ENCODE results near the gene TLX3. TPM values are rescaled to one million over a fixed set of nuclear protein-coding genes. Genes with fewer than 3 reads are reported as not detected.

TLX3 gene
- total RNA-seq, 1 donor from 2014 or later = not detected

DNA sequence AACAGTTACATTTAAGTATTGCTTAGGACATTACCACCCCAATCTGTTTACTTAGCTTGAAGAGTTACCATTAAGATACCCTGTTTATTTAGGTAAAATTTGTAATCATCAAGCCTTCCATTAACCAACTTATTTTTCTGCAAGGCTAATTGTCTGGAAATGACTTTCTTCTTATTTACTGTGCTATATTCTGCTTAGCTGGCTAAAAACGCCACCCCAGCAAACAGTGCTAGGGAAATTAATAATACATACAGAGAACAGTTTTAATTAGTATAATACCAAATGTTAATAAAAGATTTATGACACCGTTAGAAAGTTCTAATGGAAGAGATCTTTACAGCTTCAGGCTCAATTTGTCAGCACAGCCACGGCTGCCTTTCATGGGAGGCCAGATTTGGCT, 14.0 kb downstream of the TLX3 start:
- Mint-ChIP-seq H3K36me3 (no peaks in the 10 kb centered on the region), H3K27ac (no peak overlapping the region), H3K4me1 (no peaks in the 10 kb centered on the region), H3K27me3 (ENCODE audit: insufficient read depth, low read depth) (peaks cover 46% of the 10 kb centered on the region), H3K4me3 (no peak overlapping the region), H3K9me3 (no peaks in the 10 kb centered on the region)
- no peaks in the 10 kb centered on the region for H3K79me2 ChIP-seq (ENCODE audit: low read depth)
- no peak for DNase-seq (ENCODE audit: low spot score)
- TF ChIP-seq, protein P1, sequence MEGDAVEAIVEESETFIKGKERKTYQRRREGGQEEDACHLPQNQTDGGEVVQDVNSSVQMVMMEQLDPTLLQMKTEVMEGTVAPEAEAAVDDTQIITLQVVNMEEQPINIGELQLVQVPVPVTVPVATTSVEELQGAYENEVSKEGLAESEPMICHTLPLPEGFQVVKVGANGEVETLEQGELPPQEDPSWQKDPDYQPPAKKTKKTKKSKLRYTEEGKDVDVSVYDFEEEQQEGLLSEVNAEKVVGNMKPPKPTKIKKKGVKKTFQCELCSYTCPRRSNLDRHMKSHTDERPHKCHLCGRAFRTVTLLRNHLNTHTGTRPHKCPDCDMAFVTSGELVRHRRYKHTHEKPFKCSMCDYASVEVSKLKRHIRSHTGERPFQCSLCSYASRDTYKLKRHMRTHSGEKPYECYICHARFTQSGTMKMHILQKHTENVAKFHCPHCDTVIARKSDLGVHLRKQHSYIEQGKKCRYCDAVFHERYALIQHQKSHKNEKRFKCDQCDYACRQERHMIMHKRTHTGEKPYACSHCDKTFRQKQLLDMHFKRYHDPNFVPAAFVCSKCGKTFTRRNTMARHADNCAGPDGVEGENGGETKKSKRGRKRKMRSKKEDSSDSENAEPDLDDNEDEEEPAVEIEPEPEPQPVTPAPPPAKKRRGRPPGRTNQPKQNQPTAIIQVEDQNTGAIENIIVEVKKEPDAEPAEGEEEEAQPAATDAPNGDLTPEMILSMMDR (IDR thresholded peaks at IDR 0.05) = no peak
- TF ChIP-seq EZH2 (IDR thresholded peaks at IDR 0.05) (no peak), EZH2phosphoT487 (IDR thresholded peaks at IDR 0.05) (no peak)
- no peak overlapping the region for H3K9ac ChIP-seq
- H4K20me1 ChIP-seq (ENCODE audit: low read depth) = peaks cover 12% of the 10 kb centered on the region
- peaks cover 7% of the 10 kb centered on the region for H3F3A ChIP-seq (ENCODE audit: low read depth)
- peaks cover under 1% of the 10 kb centered on the region for H3K4me1 ChIP-seq
- no peak overlapping the region for H3K27ac ChIP-seq
- no peak overlapping the region for H3K4me3 ChIP-seq
- no peak overlapping the region for H3K4me2 ChIP-seq
- H2AFZ ChIP-seq (replicated peaks) = no peak overlapping the region
- no peaks in the 10 kb centered on the region for H3K36me3 ChIP-seq
- H3K9me3 ChIP-seq (ENCODE audit: low read depth) = no peaks in the 10 kb centered on the region
- peaks cover 100% of the 10 kb centered on the region for H3K27me3 ChIP-seq

GRCh38 chr5:171323806-171324632, 15.0 kb downstream of the TLX3 start:
- H3K9me3 ChIP-seq (ENCODE audit: low read depth) = no peaks in the 10 kb centered on the region
- H3K4me1 Mint-ChIP-seq = no peaks in the 10 kb centered on the region
- peak; percentile 8 for DNase-seq (ENCODE audit: low spot score)
- peaks cover 5% of the 10 kb centered on the region for H3F3A ChIP-seq (ENCODE audit: low read depth)
- H4K20me1 ChIP-seq (ENCODE audit: low read depth) = peaks cover 4% of the 10 kb centered on the region
- TF ChIP-seq, protein P1 (IDR thresholded peaks at IDR 0.05) = peak; percentile 33
- no peak for TF ChIP-seq EZH2phosphoT487 (IDR thresholded peaks at IDR 0.05)
- no peak for TF ChIP-seq EZH2 (IDR thresholded peaks at IDR 0.05)
- H3K79me2 ChIP-seq (ENCODE audit: low read depth) = no peaks in the 10 kb centered on the region
- H3K27ac Mint-ChIP-seq = no peak overlapping the region
- no peaks in the 10 kb centered on the region for H3K9me3 Mint-ChIP-seq
- H3K4me3 Mint-ChIP-seq = no peak overlapping the region
- peaks cover 100% of the 10 kb centered on the region for H3K27me3 ChIP-seq
- no peak overlapping the region for H3K9ac ChIP-seq
- H3K4me1 ChIP-seq = no peaks in the 10 kb centered on the region
- no peaks in the 10 kb centered on the region for H3K36me3 Mint-ChIP-seq
- no peak overlapping the region for H3K4me2 ChIP-seq
- H3K27me3 Mint-ChIP-seq (ENCODE audit: insufficient read depth, low read depth) = peaks cover 40% of the 10 kb centered on the region
- no peak overlapping the region for H2AFZ ChIP-seq (replicated peaks)
- no peak overlapping the region for H3K27ac ChIP-seq
- H3K4me3 ChIP-seq = no peak overlapping the region
- no peaks in the 10 kb centered on the region for H3K36me3 ChIP-seq

DNA sequence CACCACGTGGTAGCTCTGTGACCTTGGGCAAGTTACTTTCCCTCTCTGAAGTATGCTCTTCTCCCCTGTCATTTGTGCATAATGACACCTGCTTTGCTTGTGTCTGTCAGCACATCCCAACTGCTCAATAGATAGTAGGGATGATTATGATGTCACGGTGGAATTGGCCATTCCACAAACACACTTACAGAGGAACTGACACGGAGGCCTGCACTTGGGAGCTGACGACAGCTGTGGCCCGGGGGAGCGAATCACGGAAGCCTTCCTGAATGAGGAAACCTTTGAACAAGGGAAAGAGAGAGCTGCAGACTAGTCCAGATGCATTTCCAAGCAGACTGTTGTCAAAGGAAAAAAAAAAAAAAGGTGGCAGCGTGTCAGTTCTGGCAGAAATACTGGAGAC, 21.0 kb downstream of the TLX3 start:
- TF ChIP-seq EZH2 (IDR thresholded peaks at IDR 0.05) (no peak), EZH2phosphoT487 (IDR thresholded peaks at IDR 0.05) (no peak)
- TF ChIP-seq, protein P1 (IDR thresholded peaks at IDR 0.05) = no peak
- no peak overlapping the region for H3K4me2 ChIP-seq
- H3K27me3 ChIP-seq = peaks cover 97% of the 10 kb centered on the region
- H3K4me3 ChIP-seq = no peak overlapping the region
- H3K36me3 Mint-ChIP-seq = no peaks in the 10 kb centered on the region
- no peaks in the 10 kb centered on the region for H3K9me3 Mint-ChIP-seq
- no peaks in the 10 kb centered on the region for H4K20me1 ChIP-seq (ENCODE audit: low read depth)
- no peaks in the 10 kb centered on the region for H3K9me3 ChIP-seq (ENCODE audit: low read depth)
- H3K79me2 ChIP-seq (ENCODE audit: low read depth) = no peaks in the 10 kb centered on the region
- H3K27me3 Mint-ChIP-seq (ENCODE audit: insufficient read depth, low read depth) = peaks cover 20% of the 10 kb centered on the region
- no peak for DNase-seq (ENCODE audit: low spot score)
- no peak overlapping the region for H3K4me3 Mint-ChIP-seq
- no peak overlapping the region for H3K9ac ChIP-seq
- no peaks in the 10 kb centered on the region for H3K4me1 ChIP-seq
- no peaks in the 10 kb centered on the region for H3K4me1 Mint-ChIP-seq
- no peaks in the 10 kb centered on the region for H3K36me3 ChIP-seq
- no peak overlapping the region for H3K27ac ChIP-seq
- H3K27ac Mint-ChIP-seq = no peak overlapping the region
- H2AFZ ChIP-seq (replicated peaks) = no peak overlapping the region
- H3F3A ChIP-seq (ENCODE audit: low read depth) = no peaks in the 10 kb centered on the region
